Right cardiac atrium (tissue), 5 donors: ENCODE measurements around the gene PRICKLE4. TPM values are rescaled to one million over a fixed set of nuclear protein-coding genes. Genes with fewer than 3 reads are reported as not detected.
"Not testable (repeated sequence)": the region's sequence is repeated elsewhere in the genome, so short reads cannot be mapped to it uniquely, and the experiment has no call there.

Experiments used
- ATAC-seq, 2 donors: fragments of 200-7000 bp; cut with Tn5 transposase; one replicate each; pipeline versions ENCODE4 v1.8.0 to v1.9.1; 2020; ENCODE audit warnings: moderate library complexity in 2 of 2, mild to moderate bottlenecking in 1 of 2
- DNase-seq, 3 donors: peaks; one replicate each; pipeline ENCODE4 v3.0.0-alpha.2; 2020
- H3K27ac ChIP-seq: one replicate; pipeline ENCODE4 v1.5.1; 2013; ENCODE audit warnings: mild to moderate bottlenecking, low read length, control low read depth, moderate library complexity
- H3K27me3 ChIP-seq: one replicate; pipeline ENCODE4 v1.6.1; 2013; ENCODE audit not compliant: control insufficient read depth, insufficient read depth
- H3K4me1 ChIP-seq: one replicate; pipeline ENCODE4 v1.6.1; 2013; ENCODE audit warnings: low read length; ENCODE audit not compliant: control insufficient read depth, insufficient read depth
- H3K4me3 ChIP-seq: one replicate; pipeline ENCODE4 v1.5.1; 2013; ENCODE audit warnings: low read length, control low read depth
- H3K9me3 ChIP-seq: one replicate; pipeline ENCODE4 v1.6.1; 2013; ENCODE audit warnings: low read length; ENCODE audit not compliant: control insufficient read depth
- WGBS: extraction: QIAGEN DNeasy Blood & Tissue Kit; methylation state at CpG from one replicate; pipeline ENCODE4 v1.1.7; 2013; 5-methylcytosine and 5-hydroxymethylcytosine counted together
- intact Hi-C, 4 donors: fragments of 100-400 bp; cut with DNase I; formaldehyde crosslinking; loops; one replicate each; pipeline versions ENCODE4 v1.11.0 to v1.14.0; 2022 to 2023
- polyA plus RNA-seq: library from polyadenylated mRNA; stranded (reverse); fragments of 200-250 nt; gene quantifications from one replicate; pipeline ENCODE4 v1.2.3, GENCODE V29; 2013
- total RNA-seq, 4 donors: library from RNA; stranded (reverse); fragmentation: NEBNext Ultra II Directional; extraction: Animal tissue kit (Norgen Biotek cat#: 25700); gene quantifications; one replicate each; pipeline ENCODE4 v1.2.1, GENCODE V29; 2021
- donor health status: healthy with polysubstance abuse.
- donor health status: DM: no; HTN: yes; CAD: no.
- donor health status: DM: no; HTN: no; CAD: no.
- donor health status: DM: no; HTN: yes; CAD: no; lungs with severe emphysema.
- donor health status: DM: yes; HTN: yes; CAD: no.

PRICKLE4 gene
- total and polyA plus RNA-seq, 5 donors: 1.7 to 4.0 (median 2.8) TPM

GRCh38 chr6:41759905-41760579 lies 20.5 kb upstream of the PRICKLE4 start:
- ATAC-seq (no peak), DNase-seq (no peak)
- H3K9me3 ChIP-seq: no peaks in the 10 kb centered on the region
- no peak overlapping the region for H3K4me3 ChIP-seq
- intact Hi-C loops: no loop called here
- H3K4me1 ChIP-seq: no peaks in the 10 kb centered on the region
- no peak overlapping the region for H3K27ac ChIP-seq
- 84% methylated on average over 2 of the region's 2 CpGs for WGBS
- H3K27me3 ChIP-seq: no peaks in the 10 kb centered on the region

GRCh38 chr6:41763470-41763869 lies 17.1 kb upstream of the PRICKLE4 start:
- DNase-seq (no peak), ATAC-seq (no peak)
- Histone ChIP-seq H3K9me3 (no peaks in the 10 kb centered on the region), H3K4me1 (no peaks in the 10 kb centered on the region), H3K4me3 (no peak overlapping the region), H3K27me3 (no peaks in the 10 kb centered on the region), H3K27ac (no peak overlapping the region)
- intact Hi-C loops: no loop called here
- 39% methylated on average over 2 of the region's 2 CpGs for WGBS

- DNase-seq, intact Hi-C loops, H3K4me3 ChIP-seq, H3K27me3 ChIP-seq, H3K4me1 ChIP-seq, H3K9me3 ChIP-seq, ATAC-seq, H3K27ac ChIP-seq: not testable (repeated sequence)
- 95% methylated on average over 4 of the region's 4 CpGs for WGBS
Observed at GRCh38 chr6:41766043-41766664, 14.4 kb upstream of the PRICKLE4 start.

GRCh38 chr6:41767112-41767833 lies 13.3 kb upstream of the PRICKLE4 start:
- intact Hi-C loops: no loop called here
- Histone ChIP-seq H3K9me3 (no peaks in the 10 kb centered on the region), H3K27me3 (no peaks in the 10 kb centered on the region), H3K4me1 (no peaks in the 10 kb centered on the region), H3K4me3 (no peak overlapping the region), H3K27ac (peak overlapping the region; percentile 47)
- DNase-seq (peak in 2 of 3 donors; percentile 69 to 74), ATAC-seq (peak; percentile 81 to 83)
- WGBS: 21% methylated on average over 12 of the region's 12 CpGs

- H3K4me3 ChIP-seq: no peak overlapping the region
- H3K27ac ChIP-seq: no peak overlapping the region
- DNase-seq (no peak), ATAC-seq (peak in 1 of 2 donors; percentile 22)
- 75% methylated on average over 10 of the region's 10 CpGs for WGBS
- H3K27me3 ChIP-seq: no peaks in the 10 kb centered on the region
- no peaks in the 10 kb centered on the region for H3K9me3 ChIP-seq
- intact Hi-C loops: no loop called here
- no peaks in the 10 kb centered on the region for H3K4me1 ChIP-seq
Observed at GRCh38 chr6:41768545-41769308, 11.9 kb upstream of the PRICKLE4 start.

GRCh38 chr6:41769376-41769775 lies 11.2 kb upstream of the PRICKLE4 start:
- Histone ChIP-seq H3K27ac (no peak overlapping the region), H3K27me3 (no peaks in the 10 kb centered on the region), H3K4me3 (no peak overlapping the region), H3K9me3 (no peaks in the 10 kb centered on the region), H3K4me1 (no peaks in the 10 kb centered on the region)
- WGBS: 99% methylated on average over 8 of the region's 8 CpGs
- intact Hi-C loops: no loop called here
- DNase-seq (peak in 1 of 3 donors; percentile 30), ATAC-seq (no peak)

GRCh38 chr6:41770381-41771057 lies 10.1 kb upstream of the PRICKLE4 start:
- ATAC-seq (no peak), DNase-seq (no peak)
- H3K27me3 ChIP-seq: no peaks in the 10 kb centered on the region
- intact Hi-C loops: loop anchor here in 1 of 4 donors (10.0 kb wide), 1 partner anchor 406 kb away; no protein-coding TSS in a partner anchor
- H3K27ac ChIP-seq: no peak overlapping the region
- no peaks in the 10 kb centered on the region for H3K9me3 ChIP-seq
- no peaks in the 10 kb centered on the region for H3K4me1 ChIP-seq
- H3K4me3 ChIP-seq: no peak overlapping the region
- WGBS: 92% methylated on average over 30 of the region's 30 CpGs

- no peak overlapping the region for H3K4me3 ChIP-seq
- ATAC-seq (no peak), DNase-seq (peak in 1 of 3 donors; percentile 42)
- no peak overlapping the region for H3K27ac ChIP-seq
- H3K9me3 ChIP-seq: no peaks in the 10 kb centered on the region
- H3K4me1 ChIP-seq: no peaks in the 10 kb centered on the region
- 89% methylated on average over 29 of the region's 29 CpGs for WGBS
- no peaks in the 10 kb centered on the region for H3K27me3 ChIP-seq
- intact Hi-C loops: loop anchor here in 1 of 4 donors (10.0 kb wide), 1 partner anchor 407 kb away; no protein-coding TSS in a partner anchor
Observed at GRCh38 chr6:41771058-41771983, 9.3 kb upstream of the PRICKLE4 start.

- WGBS: 89% methylated on average over 3 of the region's 3 CpGs
- no peak overlapping the region for H3K27ac ChIP-seq
- no peak for ATAC-seq
- intact Hi-C loops: loop anchor here in 1 of 4 donors (10.0 kb wide), 1 partner anchor 410 kb away; no protein-coding TSS in a partner anchor
- no peaks in the 10 kb centered on the region for H3K9me3 ChIP-seq
- H3K27me3 ChIP-seq: no peaks in the 10 kb centered on the region
- H3K4me3 ChIP-seq: no peak overlapping the region
- no peak for DNase-seq
- no peaks in the 10 kb centered on the region for H3K4me1 ChIP-seq
Observed at GRCh38 chr6:41774841-41775240, 5.7 kb upstream of the PRICKLE4 start.
